NT2/D1 (cell line): ENCODE data around the gene NEO1.
A peak's percentile ranks its signal among the peaks of the same experiment; 100 is the strongest.

Experiments
- DNase-seq: peaks from one replicate; pipeline ENCODE4 v3.0.0-alpha.2; 2011; ENCODE audit warnings: low read depth, low spot score
- H3K27me3 ChIP-seq: 2 replicates; pipeline ENCODE4 v1.6.0; 2011; ENCODE audit warnings: mild to moderate bottlenecking; ENCODE audit not compliant: insufficient read length, insufficient read depth
- H3K36me3 ChIP-seq: 2 replicates; pipeline ENCODE4 v1.6.1; 2011; ENCODE audit warnings: mild to moderate bottlenecking, low read length, mixed read lengths; ENCODE audit not compliant: insufficient read depth, insufficient read length
- H3K4me1 ChIP-seq: 2 replicates; pipeline ENCODE4 v1.5.1; 2011; ENCODE audit not compliant: insufficient read depth, insufficient read length
- H3K4me3 ChIP-seq: 2 replicates; pipeline ENCODE4 v1.5.1; 2011; ENCODE audit warnings: low read depth; ENCODE audit not compliant: insufficient read length
- H3K9ac ChIP-seq: 2 replicates; pipeline ENCODE4 v1.6.0; 2011; ENCODE audit warnings: low read depth; ENCODE audit not compliant: insufficient read length
- H3K9me3 ChIP-seq: 2 replicates; pipeline ENCODE4 v1.5.1; 2011; ENCODE audit warnings: mild to moderate bottlenecking, low read length; ENCODE audit not compliant: insufficient read depth
- SUZ12 ChIP-seq: IDR thresholded peaks from 2 replicates; pipeline ENCODE4 v1.6.1; 2011; ENCODE audit not compliant: insufficient read length, insufficient read depth; ENCODE audit errors: extremely low read depth
- YY1 ChIP-seq: IDR thresholded peaks from 2 replicates; pipeline ENCODE4 v1.6.1; 2011; ENCODE audit not compliant: insufficient read length, insufficient read depth
- ZNF274 ChIP-seq: IDR thresholded peaks from 2 replicates; pipeline ENCODE4 v1.6.1; 2011; ENCODE audit warnings: mild to moderate bottlenecking, low read depth, low read length

NEO1 gene

GRCh38 chr15:73168487-73168886 lies 116.2 kb downstream of the NEO1 start:
- H3K9me3 ChIP-seq: peaks cover 16% of the 10 kb centered on the region; the same call in 1 of the 2 replicates

GRCh38 chr15:73171711-73172110 lies 119.4 kb downstream of the NEO1 start:
- peaks cover under 1% of the 10 kb centered on the region; the same call in 1 of the 2 replicates for H3K9me3 ChIP-seq
- no peak overlapping the region for H3K4me3 ChIP-seq
- no peak overlapping the region for H3K9ac ChIP-seq
- H3K36me3 ChIP-seq: peaks cover 3% of the 10 kb centered on the region
- no peaks in the 10 kb centered on the region for H3K4me1 ChIP-seq
- H3K27me3 ChIP-seq: no peaks in the 10 kb centered on the region
- no peak for DNase-seq
- no peak for TF ChIP-seq SUZ12
- TF ChIP-seq ZNF274: no peak
- no peak for TF ChIP-seq YY1

More at GRCh38 chr15:73168487-73168886, 116.2 kb downstream of the NEO1 start:
- TF ChIP-seq ZNF274 (no peak), SUZ12 (no peak), YY1 (no peak)
- Histone ChIP-seq H3K4me3 (no peak overlapping the region), H3K9ac (no peak overlapping the region), H3K36me3 (no peaks in the 10 kb centered on the region), H3K4me1 (no peaks in the 10 kb centered on the region), H3K27me3 (no peaks in the 10 kb centered on the region)
- DNase-seq: no peak

GRCh38 chr15:73172508-73172907 lies 120.2 kb downstream of the NEO1 start:
- TF ChIP-seq SUZ12 (no peak), ZNF274 (no peak), YY1 (no peak)
- no peak for DNase-seq

GRCh38 chr15:73174171-73174570 lies 121.9 kb downstream of the NEO1 start:
- DNase-seq: no peak
- no peaks in the 10 kb centered on the region for H3K4me1 ChIP-seq
- H3K36me3 ChIP-seq: peaks cover 18% of the 10 kb centered on the region
- no peak for TF ChIP-seq YY1
- TF ChIP-seq ZNF274: no peak
- no peak for TF ChIP-seq SUZ12
- H3K9me3 ChIP-seq: no peaks in the 10 kb centered on the region
- no peak overlapping the region for H3K4me3 ChIP-seq
- no peaks in the 10 kb centered on the region for H3K27me3 ChIP-seq
- no peak overlapping the region for H3K9ac ChIP-seq

More at GRCh38 chr15:73172508-73172907, 120.2 kb downstream of the NEO1 start:
- no peaks in the 10 kb centered on the region for H3K9me3 ChIP-seq
- H3K9ac ChIP-seq: no peak overlapping the region
- no peaks in the 10 kb centered on the region for H3K4me1 ChIP-seq
- H3K36me3 ChIP-seq: peaks cover 5% of the 10 kb centered on the region
- H3K4me3 ChIP-seq: no peak overlapping the region
- H3K27me3 ChIP-seq: no peaks in the 10 kb centered on the region

GRCh38 chr15:73175382-73175781 lies 123.1 kb downstream of the NEO1 start:
- no peaks in the 10 kb centered on the region for H3K27me3 ChIP-seq
- H3K4me3 ChIP-seq: no peak overlapping the region
- H3K9ac ChIP-seq: no peak overlapping the region
- H3K4me1 ChIP-seq: no peaks in the 10 kb centered on the region
- no peak for TF ChIP-seq SUZ12
- TF ChIP-seq ZNF274: no peak
- TF ChIP-seq YY1: no peak
- peaks cover 2% of the 10 kb centered on the region; the same call in 1 of the 2 replicates for H3K9me3 ChIP-seq
- no peak for DNase-seq
- peaks cover 21% of the 10 kb centered on the region for H3K36me3 ChIP-seq

- TF ChIP-seq ZNF274 (no peak), YY1 (no peak), SUZ12 (no peak)
- peaks cover 24% of the 10 kb centered on the region for H3K36me3 ChIP-seq
These were observed 124.3 kb downstream of the NEO1 start for GRCh38 chr15:73176598-73176997.

GRCh38 chr15:73183071-73183470 lies 130.8 kb downstream of the NEO1 start:
- Histone ChIP-seq H3K4me3 (no peak overlapping the region), H3K27me3 (no peaks in the 10 kb centered on the region), H3K4me1 (no peaks in the 10 kb centered on the region), H3K9me3 (peaks cover 26% of the 10 kb centered on the region), H3K9ac (no peak overlapping the region), H3K36me3 (peaks cover 14% of the 10 kb centered on the region)
- no peak for TF ChIP-seq YY1
- no peak for TF ChIP-seq ZNF274
- TF ChIP-seq SUZ12: no peak
- DNase-seq: peak; percentile 16

More at GRCh38 chr15:73176598-73176997, 124.3 kb downstream of the NEO1 start:
- no peak overlapping the region for H3K4me3 ChIP-seq
- H3K4me1 ChIP-seq: no peaks in the 10 kb centered on the region
- no peaks in the 10 kb centered on the region for H3K27me3 ChIP-seq
- peaks cover 15% of the 10 kb centered on the region for H3K9me3 ChIP-seq
- no peak for DNase-seq
- H3K9ac ChIP-seq: no peak overlapping the region
